HCT116 (cell line): ENCODE measurements around the gene OTULIN. TPM values are rescaled to one million over a fixed set of nuclear protein-coding genes. Genes with fewer than 3 reads are reported as not detected.

Source experiments
- ATAC-seq: fragments of 200-7000 bp; cut with Tn5 transposase; 2 replicates; pipeline ENCODE4 v1.9.1; 2020; ENCODE audit warnings: mild to moderate bottlenecking, moderate library complexity
- BruUV-seq: library from RNA; stranded (reverse); fragments of 400-500 nt; replicated peaks from 2 replicates; lab custom pipeline; 2021; lab: Mats Ljungman, UMichigan
- CTCF ChIA-PET: fragments of 300-600 bp; sonication (Branson Sonifier 250); formaldehyde crosslinking; loops from one replicate; lab custom pipeline; 2021; ENCODE audit warnings: antibody characterized with exemption; lab: Charles Lee
- POLR2A ChIA-PET: fragments of 300-600, 350-600 bp; sonication (Branson Sonifier 250); formaldehyde crosslinking; loops from one replicate; lab custom pipeline; 2021; ENCODE audit warnings: antibody characterized with exemption; lab: Charles Lee
- RAD21 ChIA-PET, 2 experiments: fragments of 300-600 bp; sonication (Branson Sonifier 250); formaldehyde crosslinking; loops; one replicate each; lab custom pipeline; 2023; ENCODE audit warnings: low total read pairs in 2 of 2; ENCODE audit not compliant: uncharacterized antibody in 2 of 2, unreplicated experiment in 2 of 2, low non-redundant PET in 1 of 2; lab: Charles Lee
- DNase-seq: peaks from one replicate; pipeline ENCODE4 v3.0.0-alpha.2; 2010; ENCODE audit warnings: low read depth, low spot score
- H2AFZ ChIP-seq: fragments of 200-600 bp; shearing (Covaris generic), sonication (generic); 2 replicates; pipeline ENCODE4 v1.6.1; 2017; ENCODE audit warnings: low read depth, mixed run types, mixed read lengths, antibody characterized with exemption, low read length; ENCODE audit not compliant: poor library complexity, severe bottlenecking
- H3K27ac ChIP-seq: 2 replicates; pipeline ENCODE4 v1.5.1; 2012; ENCODE audit warnings: low read depth, low read length
- H3K27me3 ChIP-seq: fragments of 200-600 bp; sonication (generic); 2 replicates; pipeline ENCODE4 v1.6.1; 2016; ENCODE audit warnings: mixed run types, low read length, mixed read lengths; ENCODE audit not compliant: insufficient read depth
- H3K36me3 ChIP-seq, 2 experiments: fragments of 200-500 bp in 1 of 2; fragments of 200-600 bp in 1 of 2; sonication (Bioruptor generic) in 1 of 2; sonication (generic) in 1 of 2; 2 replicates each; pipeline versions ENCODE4 v1.5.1 to v1.6.1; 2014 to 2016; ENCODE audit warnings: low read length in 2 of 2, inconsistent platforms in 1 of 2, mixed read lengths in 1 of 2, mixed run types in 1 of 2; ENCODE audit not compliant: insufficient read depth in 2 of 2, control insufficient read depth in 1 of 2
- H3K4me1 ChIP-seq, 2 experiments: fragments of 200-600 bp in 1 of 2; sonication (generic) in 1 of 2; 2 replicates each; pipeline versions ENCODE4 v1.5.1 to v1.6.1; 2012 to 2017; ENCODE audit warnings: low read length in 2 of 2, inconsistent platforms in 1 of 2, mild to moderate bottlenecking in 1 of 2, mixed read lengths in 1 of 2, mixed run types in 1 of 2, moderate library complexity in 1 of 2; ENCODE audit not compliant: insufficient read depth in 2 of 2, control insufficient read depth in 1 of 2
- H3K4me2 ChIP-seq: fragments of 200-600 bp; sonication (generic); 2 replicates; pipeline ENCODE4 v1.6.1; 2017; ENCODE audit warnings: mixed run types, low read length, mixed read lengths
- H3K4me3 ChIP-seq, 2 experiments: fragments of 200-600 bp in 1 of 2; sonication (generic) in 1 of 2; replicated peaks in 1 of 2; 2 replicates each; pipeline ENCODE4 v1.5.1; 2011 to 2016; ENCODE audit warnings: low read length in 2 of 2, control low read depth in 1 of 2, low read depth in 1 of 2, mild to moderate bottlenecking in 1 of 2, mixed read lengths in 1 of 2, mixed run types in 1 of 2
- H3K79me2 ChIP-seq: fragments of 200-600 bp; sonication (generic); 2 replicates; pipeline ENCODE4 v1.6.1; 2017; ENCODE audit warnings: mild to moderate bottlenecking, mixed run types, low read length, moderate library complexity, mixed read lengths; ENCODE audit not compliant: insufficient read depth
- H3K9ac ChIP-seq: fragments of 200-600 bp; sonication (generic); 2 replicates; pipeline ENCODE4 v1.6.1; 2016; ENCODE audit warnings: low read length, mixed read lengths
- H3K9me2 ChIP-seq: fragments of 200-600 bp; sonication (generic), shearing (Covaris generic); 2 replicates; pipeline ENCODE4 v1.6.1; 2017; ENCODE audit warnings: mixed run types, mild to moderate bottlenecking, moderate library complexity; ENCODE audit not compliant: insufficient read depth
- H3K9me3 ChIP-seq, 2 experiments: fragments of 200-500 bp in 1 of 2; fragments of 200-600 bp in 1 of 2; sonication (Bioruptor generic) in 1 of 2; sonication (generic) in 1 of 2; 2 replicates each; pipeline ENCODE4 v1.6.1; 2014 to 2017; ENCODE audit warnings: low read length in 2 of 2, mixed read lengths in 2 of 2, inconsistent platforms in 1 of 2, low read depth in 1 of 2, mild to moderate bottlenecking in 1 of 2, mixed run types in 1 of 2, moderate library complexity in 1 of 2; ENCODE audit not compliant: control insufficient read depth in 1 of 2, insufficient read depth in 1 of 2
- H4K20me1 ChIP-seq: fragments of 200-600 bp; sonication (generic), shearing (Covaris generic); 2 replicates; pipeline ENCODE4 v1.6.1; 2017; ENCODE audit warnings: mixed run types, mild to moderate bottlenecking, moderate library complexity; ENCODE audit not compliant: insufficient read depth
- CEBPB ChIP-seq: IDR thresholded peaks from 2 replicates; pipeline ENCODE4 v1.6.1; 2012; ENCODE audit warnings: low read depth
- ELF1 ChIP-seq: IDR thresholded peaks from 2 replicates; pipeline ENCODE4 v1.6.1; 2012; ENCODE audit warnings: low read depth, borderline replicate concordance
- EZH2phosphoT487 ChIP-seq: fragments of 200-600 bp; IDR thresholded peaks from 2 replicates; pipeline ENCODE4 v1.6.1; 2018; ENCODE audit warnings: antibody characterized with exemption, borderline replicate concordance
- POLR2A ChIP-seq: IDR thresholded peaks from 2 replicates; pipeline ENCODE4 v1.7.0; 2011; ENCODE audit warnings: borderline replicate concordance; ENCODE audit not compliant: insufficient read depth, insufficient read length; ENCODE audit errors: extremely low read depth
- RAD21 ChIP-seq: IDR thresholded peaks from 2 replicates; pipeline ENCODE4 v1.6.1; 2012; ENCODE audit warnings: low read depth, mild to moderate bottlenecking
- SIN3A ChIP-seq: IDR thresholded peaks from 2 replicates; pipeline ENCODE4 v1.6.1; 2012; ENCODE audit warnings: low read depth
- SP1 ChIP-seq: IDR thresholded peaks from 2 replicates; pipeline ENCODE4 v1.6.1; 2012; ENCODE audit warnings: low read depth
- SRF ChIP-seq: IDR thresholded peaks from 2 replicates; pipeline ENCODE4 v1.6.1; 2012; ENCODE audit warnings: low read depth
- TCF7L2 ChIP-seq: IDR thresholded peaks from 2 replicates; pipeline ENCODE4 v1.7.0; 2011; ENCODE audit warnings: borderline replicate concordance, inconsistent platforms; ENCODE audit not compliant: insufficient read depth, insufficient read length; ENCODE audit errors: extremely low read depth
- YY1 ChIP-seq: IDR thresholded peaks from 2 replicates; pipeline ENCODE4 v1.6.1; 2011; ENCODE audit warnings: low read length, low read depth, moderate library complexity, mild to moderate bottlenecking; ENCODE audit not compliant: insufficient replicate concordance; ENCODE audit errors: extremely low read depth
- ZFX ChIP-seq: fragments of 450-650 bp; IDR thresholded peaks from 2 replicates; pipeline ENCODE4 v1.6.1; 2017
- intact Hi-C: fragments of 100-400 bp; cut with micrococcal nuclease; formaldehyde crosslinking; loops from 2 replicates; pipeline ENCODE4 v1.10.0; 2022
- total RNA-seq: library from RNA; stranded (reverse); gene quantifications from one replicate; pipeline ENCODE4 v1.2.1, GENCODE V29; 2021; ENCODE audit not compliant: unreplicated experiment
- TF ChIP-seq, protein P1 (sequence below): IDR thresholded peaks from 2 replicates; pipeline ENCODE4 v1.6.1; 2011; ENCODE audit warnings: mild to moderate bottlenecking, low read length, moderate library complexity; ENCODE audit not compliant: insufficient replicate concordance; ENCODE audit errors: extremely low read depth

OTULIN gene
- total RNA-seq, 1 experiment from 2014 or later: 25.7 TPM

DNA sequence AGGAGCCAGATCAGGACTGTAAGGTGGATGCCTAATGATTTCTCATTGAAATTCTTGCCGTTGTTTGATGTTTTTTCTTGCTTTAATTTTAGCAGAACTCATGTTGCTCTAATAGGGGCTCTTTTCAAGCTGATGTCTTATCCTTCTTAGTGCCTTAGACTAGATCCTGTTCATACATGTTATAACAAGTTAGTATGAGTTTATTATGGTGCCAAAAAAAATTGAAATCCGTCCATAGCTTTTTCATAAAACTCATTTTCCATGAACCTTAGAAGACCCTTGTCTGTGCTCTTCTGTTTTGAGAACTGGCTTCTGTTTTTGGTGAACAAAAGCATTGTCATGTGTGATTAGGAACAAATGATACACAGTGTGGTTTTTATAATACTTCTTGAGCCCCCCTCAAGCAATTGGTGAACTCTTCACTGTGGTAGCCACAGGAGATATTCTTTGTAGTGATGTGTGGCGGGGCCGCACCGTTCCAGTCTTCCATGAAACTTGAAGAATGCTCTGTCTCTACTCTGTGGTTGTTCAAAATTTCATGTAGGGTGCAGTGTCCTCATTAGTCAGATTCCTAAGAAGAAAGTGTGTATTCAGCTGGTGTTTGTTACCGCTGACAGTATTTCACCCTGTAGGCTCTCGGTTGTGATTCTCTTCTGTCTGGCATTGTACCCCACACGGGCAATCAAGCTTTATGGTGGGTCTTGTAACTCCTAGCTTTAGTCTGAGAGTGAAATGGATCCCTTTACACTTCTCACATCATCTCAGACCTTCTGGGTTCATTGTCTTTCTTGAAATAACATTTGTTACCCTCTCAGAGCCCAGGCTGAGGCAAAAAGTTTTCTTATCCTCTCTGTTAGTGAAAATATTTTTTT, 10.7 kb downstream of the OTULIN start:
- no peaks in the 10 kb centered on the region for H3K9me3 ChIP-seq
- no peak overlapping the region for H3K27ac ChIP-seq
- no peaks in the 10 kb centered on the region for H3K27me3 ChIP-seq
- H3K4me1 ChIP-seq: no peaks in the 10 kb centered on the region
- no peak for TF ChIP-seq CEBPB
- TF ChIP-seq ELF1: no peak
- TF ChIP-seq POLR2A: no peak
- TF ChIP-seq, protein P1, sequence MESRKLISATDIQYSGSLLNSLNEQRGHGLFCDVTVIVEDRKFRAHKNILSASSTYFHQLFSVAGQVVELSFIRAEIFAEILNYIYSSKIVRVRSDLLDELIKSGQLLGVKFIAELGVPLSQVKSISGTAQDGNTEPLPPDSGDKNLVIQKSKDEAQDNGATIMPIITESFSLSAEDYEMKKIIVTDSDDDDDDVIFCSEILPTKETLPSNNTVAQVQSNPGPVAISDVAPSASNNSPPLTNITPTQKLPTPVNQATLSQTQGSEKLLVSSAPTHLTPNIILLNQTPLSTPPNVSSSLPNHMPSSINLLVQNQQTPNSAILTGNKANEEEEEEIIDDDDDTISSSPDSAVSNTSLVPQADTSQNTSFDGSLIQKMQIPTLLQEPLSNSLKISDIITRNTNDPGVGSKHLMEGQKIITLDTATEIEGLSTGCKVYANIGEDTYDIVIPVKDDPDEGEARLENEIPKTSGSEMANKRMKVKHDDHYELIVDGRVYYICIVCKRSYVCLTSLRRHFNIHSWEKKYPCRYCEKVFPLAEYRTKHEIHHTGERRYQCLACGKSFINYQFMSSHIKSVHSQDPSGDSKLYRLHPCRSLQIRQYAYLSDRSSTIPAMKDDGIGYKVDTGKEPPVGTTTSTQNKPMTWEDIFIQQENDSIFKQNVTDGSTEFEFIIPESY: no peak
- TF ChIP-seq TCF7L2: no peak
- TF ChIP-seq SP1: no peak
- TF ChIP-seq RAD21: no peak
- TF ChIP-seq SRF: no peak
- TF ChIP-seq YY1: no peak
- TF ChIP-seq ZFX: no peak
- TF ChIP-seq EZH2phosphoT487: no peak
- no peak for TF ChIP-seq SIN3A
- TF ChIP-seq, all 23 proteins: peak for 0
- H3K9me2 ChIP-seq: no peaks in the 10 kb centered on the region
- no peak overlapping the region for H3K4me2 ChIP-seq
- peaks cover 95% of the 10 kb centered on the region for H3K79me2 ChIP-seq
- no peak overlapping the region for H3K9ac ChIP-seq
- no peak for ATAC-seq
- intact Hi-C loops: no loop called here
- BruUV-seq: no TSS peak
- CTCF ChIA-PET: interaction anchor here (1.4 kb wide), 1 partner anchor 26 kb away, joined by 3 read pairs; no protein-coding TSS in a partner anchor
- H4K20me1 ChIP-seq: no peaks in the 10 kb centered on the region
- POLR2A ChIA-PET: no interaction called here
- H2AFZ ChIP-seq: no peak overlapping the region
- no peak for DNase-seq
- RAD21 ChIA-PET: no interaction called here
- H3K36me3 ChIP-seq: peaks cover 7 to 8% of the 10 kb centered on the region in 2 experiments; a peak in 3 of 4 replicates
- no peak overlapping the region for H3K4me3 ChIP-seq
